Peyer's patch (tissue), 4 donors: Measurements from ENCODE around the gene BCLAF1. TPM values are rescaled to one million over a fixed set of nuclear protein-coding genes. Genes with fewer than 3 reads are reported as not detected.

Experiments used
- DNase-seq, 3 donors: peaks; one replicate each; pipeline ENCODE4 v3.0.0-alpha.2; 2017 to 2019
- H3K27ac ChIP-seq, 4 donors: fragments of 200-600 bp; sonication (generic); one replicate each; pipeline ENCODE4 v1.5.1; 2016 to 2019
- H3K27me3 ChIP-seq, 2 donors: fragments of 200-600 bp; sonication (generic); one replicate each; pipeline ENCODE4 v1.5.1; 2019
- H3K36me3 ChIP-seq, 3 donors: fragments of 200-600 bp; sonication (generic); one replicate each; pipeline ENCODE4 v1.5.1; 2016 to 2019
- H3K4me1 ChIP-seq, 4 donors: fragments of 200-600 bp; sonication (generic); one replicate each; pipeline ENCODE4 v1.5.1; 2016 to 2019
- H3K4me3 ChIP-seq, 4 donors: fragments of 200-600 bp; sonication (generic); 1 replicate in 3 of 4; 2 replicates in 1 of 4; pipeline ENCODE4 v1.5.1; 2016 to 2019; ENCODE audit warnings: mild to moderate bottlenecking in 1 of 4
- H3K9me3 ChIP-seq, 4 donors: fragments of 200-600 bp; sonication (generic); one replicate each; pipeline ENCODE4 v1.5.1; 2016 to 2019; ENCODE audit warnings: mild to moderate bottlenecking in 1 of 4
- POLR2A ChIP-seq, 2 donors: fragments of 450-650 bp; IDR thresholded peaks; one replicate each; pipeline ENCODE4 v1.5.1; 2017; ENCODE audit warnings: antibody characterized with exemption in 2 of 2, mild to moderate bottlenecking in 2 of 2, moderate library complexity in 2 of 2
- small RNA-seq, 2 donors: library from RNA; depleted of rRNA; stranded (forward); fragments of <200 nt; gene quantifications; one replicate each; pipeline ENCODE3, GENCODE V24; 2016
- total RNA-seq, 4 donors: library from RNA; depleted of rRNA; stranded (reverse); fragments of >200 nt; gene quantifications; one replicate each; pipeline ENCODE4 v1.1.0, GENCODE V29; 2016
- TF ChIP-seq, protein P1 (sequence below), 6 experiments: fragments of 450-650 bp in 4 of 6; fragments of 200-600 bp in 2 of 6; sonication (generic) in 1 of 6; IDR thresholded peaks; one replicate each; pipeline ENCODE4 v1.5.1; 2017 to 2019; ENCODE audit warnings: antibody characterized with exemption in 6 of 6, mild to moderate bottlenecking in 3 of 6, moderate library complexity in 1 of 6

BCLAF1 gene
- total RNA-seq, 4 donors from 2014 or later: 110 to 639 (median 135) TPM

DNA sequence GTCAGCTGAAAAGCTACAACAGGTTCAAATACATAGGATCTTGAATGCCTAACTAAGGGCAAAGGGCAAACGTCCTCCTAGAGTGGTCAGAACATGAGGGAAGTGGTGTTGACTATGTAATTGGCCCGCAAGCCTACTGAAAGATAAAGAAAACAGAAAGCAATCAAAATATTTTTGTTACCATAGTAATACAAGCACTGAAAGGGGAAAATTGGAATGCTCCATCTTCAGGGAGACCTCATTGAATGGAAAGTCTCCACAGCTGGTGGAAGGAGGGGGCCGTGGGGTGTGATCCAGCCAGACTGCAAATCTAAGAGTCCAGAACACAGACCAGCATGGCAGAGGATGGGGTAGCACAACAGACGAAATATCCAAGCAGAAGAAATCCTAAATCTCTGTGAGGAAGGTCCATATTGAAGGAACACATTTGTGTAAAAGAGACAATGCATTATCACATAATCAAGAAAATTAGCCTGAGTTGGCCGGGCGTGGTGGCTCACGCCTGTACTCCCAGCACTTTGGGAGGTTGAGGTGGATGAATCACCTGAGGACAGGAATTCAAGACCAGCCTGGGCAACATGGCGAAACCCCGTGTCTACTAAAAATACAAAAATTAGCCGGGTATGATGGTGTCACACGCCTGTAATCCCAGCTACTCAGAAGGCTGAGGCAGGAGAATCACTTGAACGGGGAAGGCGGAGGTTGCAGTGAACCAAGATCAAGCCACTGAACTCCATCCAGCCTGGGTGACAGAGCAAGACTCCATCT lies 79.1 kb downstream of the BCLAF1 start:
- Histone ChIP-seq H3K4me1 (no peaks in the 10 kb centered on the region), H3K36me3 (no peaks in the 10 kb centered on the region), H3K27me3 (no peaks in the 10 kb centered on the region), H3K4me3 (no peak overlapping the region), H3K9me3 (no peaks in the 10 kb centered on the region), H3K27ac (no peak overlapping the region)
- DNase-seq: no peak
- TF ChIP-seq POLR2A (IDR thresholded peaks at IDR 0.05): no peak
- TF ChIP-seq, protein P1, sequence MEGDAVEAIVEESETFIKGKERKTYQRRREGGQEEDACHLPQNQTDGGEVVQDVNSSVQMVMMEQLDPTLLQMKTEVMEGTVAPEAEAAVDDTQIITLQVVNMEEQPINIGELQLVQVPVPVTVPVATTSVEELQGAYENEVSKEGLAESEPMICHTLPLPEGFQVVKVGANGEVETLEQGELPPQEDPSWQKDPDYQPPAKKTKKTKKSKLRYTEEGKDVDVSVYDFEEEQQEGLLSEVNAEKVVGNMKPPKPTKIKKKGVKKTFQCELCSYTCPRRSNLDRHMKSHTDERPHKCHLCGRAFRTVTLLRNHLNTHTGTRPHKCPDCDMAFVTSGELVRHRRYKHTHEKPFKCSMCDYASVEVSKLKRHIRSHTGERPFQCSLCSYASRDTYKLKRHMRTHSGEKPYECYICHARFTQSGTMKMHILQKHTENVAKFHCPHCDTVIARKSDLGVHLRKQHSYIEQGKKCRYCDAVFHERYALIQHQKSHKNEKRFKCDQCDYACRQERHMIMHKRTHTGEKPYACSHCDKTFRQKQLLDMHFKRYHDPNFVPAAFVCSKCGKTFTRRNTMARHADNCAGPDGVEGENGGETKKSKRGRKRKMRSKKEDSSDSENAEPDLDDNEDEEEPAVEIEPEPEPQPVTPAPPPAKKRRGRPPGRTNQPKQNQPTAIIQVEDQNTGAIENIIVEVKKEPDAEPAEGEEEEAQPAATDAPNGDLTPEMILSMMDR (IDR thresholded peaks at IDR 0.05): no peak

DNA sequence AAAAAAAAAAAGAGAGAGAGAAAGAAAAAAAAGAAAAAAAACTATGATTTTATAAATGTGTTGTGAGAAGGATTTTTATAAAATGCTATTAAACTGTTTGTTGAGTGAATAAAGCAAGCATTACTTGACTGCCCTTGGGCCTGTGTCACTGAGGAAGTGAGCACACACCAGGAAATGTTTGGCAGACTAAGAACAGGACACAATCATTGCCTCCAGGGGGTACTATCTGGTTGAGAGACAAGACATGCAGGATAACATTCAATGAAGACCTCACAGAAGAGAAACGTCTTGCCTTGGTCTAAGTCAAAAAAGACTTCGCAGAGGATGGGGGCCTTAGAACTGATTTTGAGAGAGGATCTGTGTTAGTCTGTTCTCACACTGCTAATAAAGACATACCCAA lies 80.2 kb downstream of the BCLAF1 start:
- H3K4me3 ChIP-seq: no peak overlapping the region
- DNase-seq: no peak
- H3K9me3 ChIP-seq: no peaks in the 10 kb centered on the region
- no peaks in the 10 kb centered on the region for H3K4me1 ChIP-seq
- H3K27ac ChIP-seq: no peak overlapping the region
- no peaks in the 10 kb centered on the region for H3K36me3 ChIP-seq
- no peaks in the 10 kb centered on the region for H3K27me3 ChIP-seq
- TF ChIP-seq, protein P1 (IDR thresholded peaks at IDR 0.05): no peak
- TF ChIP-seq POLR2A (IDR thresholded peaks at IDR 0.05): no peak

DNA sequence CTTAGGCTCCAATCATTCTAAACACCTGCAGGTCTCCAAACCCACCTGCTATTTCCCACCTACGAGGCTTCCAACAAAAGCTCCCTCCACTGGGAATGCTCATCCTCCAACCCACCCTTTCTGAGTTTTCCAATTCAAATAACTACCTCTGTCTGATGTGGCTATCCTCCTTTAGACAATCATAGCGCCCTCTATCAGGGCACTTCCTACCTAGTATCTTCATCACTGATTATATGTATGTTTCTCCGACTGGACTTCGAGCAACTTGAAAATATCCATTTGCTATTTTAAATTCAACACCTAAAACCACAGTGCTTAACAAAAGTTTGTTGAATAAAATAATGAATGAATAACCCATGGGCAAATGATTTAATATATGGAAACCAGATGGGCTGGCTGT lies 80.9 kb downstream of the BCLAF1 start:
- TF ChIP-seq, protein P1 (IDR thresholded peaks at IDR 0.05): no peak
- no peak for TF ChIP-seq POLR2A (IDR thresholded peaks at IDR 0.05)
- no peak overlapping the region for H3K4me3 ChIP-seq
- H3K27ac ChIP-seq: no peak overlapping the region
- DNase-seq: no peak
- no peaks in the 10 kb centered on the region for H3K9me3 ChIP-seq
- H3K4me1 ChIP-seq: no peaks in the 10 kb centered on the region
- no peaks in the 10 kb centered on the region for H3K36me3 ChIP-seq
- no peaks in the 10 kb centered on the region for H3K27me3 ChIP-seq

Small RNA genes within 50 kb of the gene (small RNA-seq; reads per million reads assigned to genes)
- 0 reads per million in 2 donors for gene AL023284.1

Other genes starting within 250 kb of the BCLAF1 start
- 1 to 10 TPM in 3 of 4 donors, not detected in 1; 2.1 to 5.0 (median 2.7) TPM for gene MTFR2, start 39.5 kb downstream of the BCLAF1 start, total RNA-seq